CD1c-positive myeloid dendritic cell (primary cell): Measurements from ENCODE around the gene RAB43.
A peak's percentile ranks its signal among the peaks of the same experiment; 100 is the strongest.
"Not testable (repeated sequence)": the region's sequence is repeated elsewhere in the genome, so short reads cannot be mapped to it uniquely, and the experiment has no call there.

ENCODE experiments used
- DNase-seq: peaks from one replicate; pipeline ENCODE4 v3.0.0-alpha.2; 2016; ENCODE audit errors: extremely low spot score

Gene RAB43

GRCh38 chr3:129122412-129123011, 908 bp upstream of the RAB43 start:
- DNase-seq: peak; percentile 69

- peak; percentile 62 for DNase-seq
These were observed 400 bp downstream of the RAB43 start for GRCh38 chr3:129121016-129121791.

GRCh38 chr3:129120254-129121004, 1.2 kb downstream of the RAB43 start:
- peak; percentile 96 for DNase-seq

GRCh38 chr3:129119365-129120100, 2.1 kb downstream of the RAB43 start:
- no peak for DNase-seq

- peak; percentile 45 for DNase-seq
These were observed 2.9 kb downstream of the RAB43 start for GRCh38 chr3:129118745-129119144.

GRCh38 chr3:129117134-129117533, 4.5 kb downstream of the RAB43 start:
- DNase-seq: no peak

- DNase-seq: peak; percentile 27
These were observed 5.1 kb downstream of the RAB43 start for GRCh38 chr3:129116482-129116946.

GRCh38 chr3:129114455-129114854, 7.1 kb downstream of the RAB43 start:
- no peak for DNase-seq

- peak; percentile 44 for DNase-seq
These were observed 9.1 kb downstream of the RAB43 start for GRCh38 chr3:129112308-129113052.

- not testable (repeated sequence) for DNase-seq
These were observed 10.4 kb downstream of the RAB43 start for GRCh38 chr3:129111076-129111780.

- DNase-seq: no peak
These were observed 13.8 kb downstream of the RAB43 start for GRCh38 chr3:129107793-129108192.

- DNase-seq: no peak
These were observed 14.6 kb downstream of the RAB43 start for GRCh38 chr3:129106866-129107565.

- no peak for DNase-seq
These were observed 15.3 kb downstream of the RAB43 start for GRCh38 chr3:129106320-129106719.

GRCh38 chr3:129105862-129106261, 15.7 kb downstream of the RAB43 start:
- DNase-seq: no peak

GRCh38 chr3:129104498-129105079, 17.0 kb downstream of the RAB43 start:
- no peak for DNase-seq

GRCh38 chr3:129104051-129104450, 17.6 kb downstream of the RAB43 start:
- no peak for DNase-seq

GRCh38 chr3:129103296-129103695, 18.3 kb downstream of the RAB43 start:
- no peak for DNase-seq

GRCh38 chr3:129101370-129102138, 20.1 kb downstream of the RAB43 start:
- no peak for DNase-seq

GRCh38 chr3:129100274-129100673, 21.3 kb downstream of the RAB43 start:
- DNase-seq: no peak
